ENCODE results near the gene TMEM200B.

GRCh38 chr1:29162476-29163138 lies 38.9 kb upstream of the TMEM200B start:
- TF ChIP-seq CTCF (IDR thresholded peaks at IDR 0.05) (no peak), POLR2A (IDR thresholded peaks at IDR 0.05) (no peak)
